ENCODE results near the gene CCT7.
A peak's percentile ranks its signal among the peaks of the same experiment; 100 is the strongest.
"Not testable (repeated sequence)": the region's sequence is repeated elsewhere in the genome, so short reads cannot be mapped to it uniquely, and the experiment has no call there.

CCT7 gene

DNA sequence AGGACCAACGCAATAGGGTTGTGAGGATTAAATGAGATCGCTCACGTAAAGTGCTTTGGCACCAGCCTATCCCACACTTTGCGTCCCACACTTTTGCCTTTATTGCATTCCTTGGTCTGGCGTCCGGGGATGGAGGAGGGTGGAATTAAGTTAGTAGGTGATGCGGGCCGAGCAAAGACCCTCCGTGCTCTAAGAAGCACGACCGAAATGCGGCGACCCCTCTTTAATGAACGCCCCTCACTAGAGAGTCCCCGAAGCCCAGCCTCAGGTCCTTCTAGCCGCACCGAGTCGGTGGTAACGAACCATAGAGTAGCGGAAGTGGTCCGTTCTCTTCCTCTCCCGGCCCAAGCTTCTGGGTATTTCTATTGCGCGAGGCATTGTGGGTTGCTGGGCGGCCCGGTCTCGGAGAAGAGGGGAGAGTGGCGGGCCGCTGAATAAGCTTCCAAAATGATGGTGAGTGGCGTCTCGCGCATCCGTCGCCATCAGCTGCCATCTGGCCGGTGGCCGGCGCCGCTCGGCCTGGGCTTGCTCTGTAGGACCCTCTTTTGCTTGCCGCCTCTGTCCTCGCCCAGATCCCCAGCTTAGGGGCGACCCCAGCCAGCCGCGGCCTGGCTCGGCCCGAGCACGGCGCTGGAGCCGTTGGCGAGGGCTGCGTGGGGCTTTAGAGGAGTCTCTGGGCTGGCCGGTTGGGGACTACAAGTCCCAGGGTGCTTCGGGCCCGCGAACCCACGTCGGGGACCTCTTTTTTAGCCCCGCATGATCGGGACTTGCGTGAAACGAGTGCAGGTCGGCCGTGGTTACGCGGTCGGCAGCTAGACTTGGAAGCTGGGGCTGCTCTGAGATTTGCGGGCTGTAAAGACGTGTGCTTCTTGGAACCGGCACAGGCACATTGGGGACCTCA, at the start of gene CCT7:
CCT7 (plus strand) TSS at position 377 of the 901 bp plus-strand sequence; CDS start at position 448, 71 bp downstream.
- ChIA-PET POLR2A (interaction anchor here (0.7 to 1.5 kb wide), 14 partner anchors 11 to 944 kb away, joined by 3 to 8 read pairs (median 4); partner anchors contain the start of gene MOB1A), CTCF (interaction anchor here (0.6 to 4.8 kb wide), 4 partner anchors 11 to 203 kb away, joined by 3 to 35 read pairs (median 12); partner anchors contain the start of gene SMYD5)
- H3K4me3 ChIP-seq (ENCODE audit: low read depth, low read length), result peak within 1 kb of the TSS; percentile 93
- no peak for DNase-seq (ENCODE audit: low read depth, low spot score)
- TF ChIP-seq, protein P1, sequence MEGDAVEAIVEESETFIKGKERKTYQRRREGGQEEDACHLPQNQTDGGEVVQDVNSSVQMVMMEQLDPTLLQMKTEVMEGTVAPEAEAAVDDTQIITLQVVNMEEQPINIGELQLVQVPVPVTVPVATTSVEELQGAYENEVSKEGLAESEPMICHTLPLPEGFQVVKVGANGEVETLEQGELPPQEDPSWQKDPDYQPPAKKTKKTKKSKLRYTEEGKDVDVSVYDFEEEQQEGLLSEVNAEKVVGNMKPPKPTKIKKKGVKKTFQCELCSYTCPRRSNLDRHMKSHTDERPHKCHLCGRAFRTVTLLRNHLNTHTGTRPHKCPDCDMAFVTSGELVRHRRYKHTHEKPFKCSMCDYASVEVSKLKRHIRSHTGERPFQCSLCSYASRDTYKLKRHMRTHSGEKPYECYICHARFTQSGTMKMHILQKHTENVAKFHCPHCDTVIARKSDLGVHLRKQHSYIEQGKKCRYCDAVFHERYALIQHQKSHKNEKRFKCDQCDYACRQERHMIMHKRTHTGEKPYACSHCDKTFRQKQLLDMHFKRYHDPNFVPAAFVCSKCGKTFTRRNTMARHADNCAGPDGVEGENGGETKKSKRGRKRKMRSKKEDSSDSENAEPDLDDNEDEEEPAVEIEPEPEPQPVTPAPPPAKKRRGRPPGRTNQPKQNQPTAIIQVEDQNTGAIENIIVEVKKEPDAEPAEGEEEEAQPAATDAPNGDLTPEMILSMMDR (IDR thresholded peaks at IDR 0.05; ENCODE audit: insufficient read depth, low read length, missing control alignments), result no peak

DNA sequence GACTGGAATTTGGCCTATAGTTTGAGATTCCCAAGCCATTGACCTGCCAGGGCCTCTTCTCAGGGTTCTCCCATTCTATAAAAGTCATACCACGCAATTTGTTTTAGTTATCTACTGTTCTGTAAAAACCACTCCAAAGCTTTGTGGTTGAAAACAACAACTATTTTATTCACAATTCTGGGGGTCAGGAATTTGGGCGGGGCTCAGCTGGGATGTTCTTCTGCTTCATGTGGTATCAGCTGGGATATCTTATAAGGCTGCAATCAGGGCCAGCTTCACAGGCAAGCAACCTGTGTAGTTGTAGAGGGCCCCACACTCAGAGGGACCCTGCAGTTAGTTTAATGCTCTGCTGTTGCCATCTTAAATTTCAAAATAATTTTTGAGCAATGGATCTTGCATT, 48.1 kb upstream of the CCT7 start:
- ChIA-PET POLR2A (interaction anchor here (0.7 kb wide), 1 partner anchor 9 kb away, joined by 3 read pairs; no protein-coding TSS in a partner anchor), CTCF (interaction anchor here (0.8 to 1.7 kb wide), 3 partner anchors 9 to 295 kb away, joined by 3 to 10 read pairs (median 4); no protein-coding TSS in a partner anchor)
- no peak overlapping the region for H3K4me3 ChIP-seq (ENCODE audit: low read depth, low read length)
- no peak for DNase-seq (ENCODE audit: low read depth, low spot score)
- TF ChIP-seq, protein P1 (IDR thresholded peaks at IDR 0.05; ENCODE audit: insufficient read depth, low read length, missing control alignments), result no peak

DNA sequence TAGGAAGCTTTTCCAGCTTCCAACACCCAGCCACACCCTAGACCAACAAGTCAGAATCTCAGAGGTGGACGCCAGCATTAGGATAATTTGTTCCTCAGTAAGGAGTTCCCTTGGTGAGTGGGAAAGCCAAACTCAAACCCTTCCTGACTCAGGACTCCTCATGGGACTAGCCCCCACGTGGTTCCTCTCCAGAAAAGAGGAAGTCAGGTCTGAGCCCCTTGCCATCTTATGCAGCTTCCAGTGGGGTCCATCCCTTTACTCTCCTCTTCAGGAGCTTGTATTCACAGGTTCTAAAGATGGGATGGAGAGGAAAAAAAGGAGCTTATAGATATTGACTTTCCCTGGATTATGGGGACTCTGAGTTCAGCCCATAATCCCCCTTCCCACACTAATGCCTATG, 46.6 kb upstream of the CCT7 start:
- DNase-seq (ENCODE audit: low read depth, low spot score), result no peak
- H3K4me3 ChIP-seq (ENCODE audit: low read depth, low read length), result no peak overlapping the region
- TF ChIP-seq, protein P1 (IDR thresholded peaks at IDR 0.05; ENCODE audit: insufficient read depth, low read length, missing control alignments), result no peak
- ChIA-PET CTCF (interaction anchor here (1.2 to 3.0 kb wide), 3 partner anchors 10 to 300 kb away, joined by 4 to 35 read pairs (median 8); partner anchors contain the start of gene SPR), POLR2A (no interaction called here)

DNA sequence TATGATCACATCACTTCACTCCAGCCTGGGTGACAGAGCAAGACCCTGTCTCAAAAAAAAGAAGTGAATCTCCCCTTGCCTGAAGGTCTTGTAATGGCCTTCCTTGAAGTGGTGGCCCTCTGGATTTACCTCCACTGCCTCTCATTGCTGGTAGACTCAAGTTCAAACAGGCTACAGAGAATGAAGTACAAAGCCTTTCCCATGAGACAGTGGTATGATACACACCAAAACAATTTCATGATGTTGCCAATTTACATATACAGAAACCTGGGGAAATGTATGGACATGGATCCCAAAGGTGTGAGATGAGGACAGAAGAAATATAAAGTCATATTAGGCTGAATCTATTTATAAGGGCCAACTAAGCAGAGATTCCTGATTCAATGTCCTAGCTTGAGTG, 36.5 kb upstream of the CCT7 start:
- TF ChIP-seq, protein P1 (IDR thresholded peaks at IDR 0.05; ENCODE audit: insufficient read depth, low read length, missing control alignments), result no peak

DNA sequence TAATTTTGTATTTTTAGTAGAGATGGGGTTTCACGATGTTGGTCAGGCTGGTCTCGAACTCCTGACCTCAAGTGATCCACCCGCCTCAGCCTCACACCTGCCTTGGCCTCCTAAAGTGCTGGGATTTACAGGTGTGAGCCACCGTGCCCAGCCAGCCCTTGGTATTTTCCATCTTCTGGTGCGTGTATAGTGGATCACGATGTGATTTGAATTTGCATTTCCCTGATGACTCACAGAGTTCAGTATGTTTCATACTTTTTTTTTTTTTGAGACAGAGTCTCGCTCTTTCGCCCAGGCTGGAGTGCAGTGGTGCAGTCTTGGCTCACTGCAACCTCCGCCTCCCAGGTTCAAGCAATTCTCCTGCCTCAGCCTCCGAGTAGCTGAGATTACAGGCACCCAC, 33.8 kb upstream of the CCT7 start:
- POLR2A ChIA-PET; H3K4me3 ChIP-seq (ENCODE audit: low read depth, low read length); DNase-seq (ENCODE audit: low read depth, low spot score): not testable (repeated sequence)
- CTCF ChIA-PET, result interaction anchor here (1.2 to 4.1 kb wide), 4 partner anchors 12 to 307 kb away, joined by 3 to 28 read pairs (median 12); no protein-coding TSS in a partner anchor

More for the DNA sequence above, 36.5 kb upstream of the CCT7 start:
- H3K4me3 ChIP-seq (ENCODE audit: low read depth, low read length), result no peak overlapping the region
- no peak for DNase-seq (ENCODE audit: low read depth, low spot score)
- CTCF ChIA-PET, result interaction anchor here (1.4 to 3.3 kb wide), 3 partner anchors 15 to 304 kb away, joined by 5 to 12 read pairs (median 6); no protein-coding TSS in a partner anchor
- POLR2A ChIA-PET, result no interaction called here

DNA sequence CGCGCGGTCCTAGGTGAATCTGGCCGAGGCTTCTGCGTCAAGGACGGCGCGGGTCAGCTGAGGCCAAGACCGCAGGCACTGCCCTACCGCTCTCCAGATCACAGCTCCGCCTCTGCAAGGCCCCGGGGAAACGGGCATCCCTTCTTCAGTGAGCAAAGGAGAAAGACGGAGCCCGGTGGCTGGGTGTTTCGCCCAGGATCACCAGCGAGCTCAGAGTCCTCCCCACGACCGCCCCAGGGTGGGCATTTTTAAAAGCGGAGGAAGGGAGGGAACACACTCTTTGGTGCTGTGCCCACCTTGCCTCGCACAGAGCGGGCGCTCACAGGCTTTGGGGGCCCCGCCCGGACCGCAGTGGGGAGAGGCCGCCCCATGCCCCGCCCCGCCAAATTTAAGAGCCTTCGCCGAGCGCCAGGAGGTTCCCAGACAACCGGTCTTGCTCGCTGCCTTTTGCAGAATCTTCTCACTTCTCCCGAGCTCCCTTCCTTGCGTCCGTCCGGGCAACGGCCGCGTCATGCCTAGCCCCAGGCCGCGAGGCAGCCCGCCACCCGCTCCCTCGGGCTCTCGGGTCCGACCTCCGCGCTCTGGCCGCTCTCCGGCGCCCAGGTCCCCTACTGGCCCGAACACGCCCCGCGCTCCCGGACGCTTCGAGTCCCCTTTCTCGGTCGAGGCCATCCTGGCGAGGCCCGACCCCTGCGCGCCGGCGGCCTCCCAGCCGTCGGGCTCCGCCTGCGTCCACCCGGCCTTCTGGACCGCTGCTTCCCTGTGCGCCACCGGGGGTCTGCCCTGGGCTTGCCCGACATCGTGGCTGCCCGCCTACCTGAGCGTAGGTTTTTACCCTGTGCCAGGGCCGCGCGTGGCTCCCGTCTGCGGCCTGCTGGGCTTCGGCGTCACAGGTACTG, 31.7 kb upstream of the CCT7 start, which contains the start of gene NOTO:
NOTO (plus strand) TSS at position 419 of the 899 bp plus-strand sequence; CDS start at position 512, 93 bp downstream.
- TF ChIP-seq, protein P1 (IDR thresholded peaks at IDR 0.05; ENCODE audit: insufficient read depth, low read length, missing control alignments), result no peak
- POLR2A ChIA-PET, result no interaction called here
- no peak for DNase-seq (ENCODE audit: low read depth, low spot score)
- H3K4me3 ChIP-seq (ENCODE audit: low read depth, low read length), result peak within 1 kb of the TSS; percentile 16
- CTCF ChIA-PET, result interaction anchor here (1.4 to 4.1 kb wide), 3 partner anchors 10 to 309 kb away, joined by 6 to 28 read pairs (median 11); no protein-coding TSS in a partner anchor
